GM19395 (cell line): ENCODE measurements around the gene KCNQ2.
"Not testable (repeated sequence)": the region's sequence is repeated elsewhere in the genome, so short reads cannot be mapped to it uniquely, and the experiment has no call there.

Experiments
- ATAC-seq: cut with Tn5 transposase; IDR thresholded peaks from one replicate; pipeline ENCODE4 v1.9.1; 2021; ENCODE audit warnings: mild to moderate bottlenecking, moderate library complexity; ENCODE audit not compliant: unreplicated experiment

KCNQ2 gene

DNA sequence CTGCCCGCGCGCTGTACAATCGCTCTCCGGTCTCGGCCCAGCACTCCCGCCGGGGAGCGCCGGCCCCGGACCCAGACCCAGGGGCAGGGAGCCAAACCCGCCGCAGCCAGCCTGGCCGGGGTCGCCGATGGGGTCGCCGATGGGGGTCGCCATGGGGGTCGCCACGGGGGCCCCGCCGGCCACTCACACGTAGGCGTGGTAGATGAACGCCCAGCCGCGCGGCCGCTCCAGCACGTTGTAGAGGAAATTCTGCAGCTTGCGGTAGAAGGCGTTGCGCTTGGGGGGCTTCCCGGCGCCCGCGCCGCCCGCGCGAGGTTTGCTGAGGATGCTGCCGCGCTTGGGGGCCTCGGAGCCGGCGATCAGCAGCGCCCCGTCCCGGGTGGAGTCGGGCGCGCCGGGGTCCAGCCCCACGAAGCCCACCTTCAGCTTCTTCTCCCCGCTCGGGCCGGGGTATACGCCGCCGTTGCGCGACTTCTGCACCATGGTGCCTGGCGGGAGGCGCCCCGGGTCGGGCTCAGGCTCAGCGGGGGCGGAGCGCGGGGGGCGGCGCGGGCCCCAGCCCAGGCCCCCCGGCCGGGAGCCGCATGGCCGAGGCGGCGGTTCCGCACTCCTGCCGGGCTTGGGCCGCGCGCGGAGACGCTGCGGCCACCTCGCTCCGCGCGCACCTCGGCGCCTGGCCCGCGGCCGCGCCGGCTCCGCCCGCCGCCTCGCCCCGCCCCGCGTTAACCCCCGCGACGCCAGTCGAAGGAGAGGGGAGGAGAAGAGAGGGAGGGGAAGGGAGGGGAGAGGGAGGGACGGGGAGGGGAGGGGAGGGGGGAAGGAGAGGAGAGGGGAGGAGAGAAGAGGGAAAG lies at the start of gene KCNQ2:
Gene KCNQ2, minus strand, starts transcription at position 675 of the 851 bp plus-strand sequence. Its CDS starts 192 bp downstream, at position 483.
- no peak for ATAC-seq

GRCh38 chr20:63521602-63522001 lies 49.1 kb upstream of the KCNQ2 start:
- no peak for ATAC-seq

- peak; percentile 54 for ATAC-seq
These were observed 48.6 kb upstream of the KCNQ2 start for GRCh38 chr20:63520934-63521601.

GRCh38 chr20:63520504-63520933 lies 48.1 kb upstream of the KCNQ2 start, which contains the start of gene PPDPF:
TSS of gene PPDPF (plus strand) at chr20:63520765. CDS start at chr20:63521309, 544 bp downstream.
- ATAC-seq = peak; percentile 76

DNA sequence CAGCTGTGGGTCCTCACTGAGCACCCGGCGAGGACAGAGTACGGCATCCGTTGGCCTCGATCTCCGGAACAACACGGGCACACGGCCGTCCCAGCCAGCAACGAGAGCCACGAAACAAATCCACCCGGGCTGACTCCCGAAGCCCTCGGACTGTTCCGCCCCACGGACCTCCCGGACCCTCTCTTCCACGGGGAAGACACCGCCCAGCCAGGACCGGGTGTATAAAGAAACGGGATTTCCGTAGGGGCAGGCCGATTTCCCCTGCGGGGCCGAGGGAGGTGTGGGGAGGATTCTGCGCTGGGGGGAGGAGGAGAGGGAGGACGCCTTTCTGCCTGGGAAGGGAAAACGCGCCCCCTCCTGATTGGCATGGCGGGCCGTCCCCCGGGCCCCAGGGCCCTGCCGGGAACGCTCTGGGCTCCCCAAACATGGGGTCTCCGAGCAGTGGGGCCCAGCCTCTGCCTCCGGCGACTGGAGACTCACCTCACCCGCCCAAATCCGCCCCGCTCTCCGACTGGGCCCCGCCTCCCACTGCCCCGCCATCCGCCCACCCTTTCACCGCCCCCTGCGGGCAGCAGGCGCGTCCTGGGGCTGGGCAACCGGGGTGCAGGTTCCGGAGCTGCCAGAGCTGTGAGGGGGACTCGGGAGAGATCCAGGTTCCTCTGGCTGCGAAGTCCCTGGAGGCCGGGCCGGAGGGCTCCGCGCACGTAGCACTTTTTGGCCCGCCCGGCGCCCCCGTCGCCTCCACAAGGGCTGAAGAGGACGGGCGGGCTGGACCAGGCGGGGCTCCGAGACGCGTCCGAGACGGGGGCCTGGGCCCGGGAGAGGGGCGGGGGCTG lies 47.4 kb upstream of the KCNQ2 start:
- ATAC-seq = peak; percentile 49

DNA sequence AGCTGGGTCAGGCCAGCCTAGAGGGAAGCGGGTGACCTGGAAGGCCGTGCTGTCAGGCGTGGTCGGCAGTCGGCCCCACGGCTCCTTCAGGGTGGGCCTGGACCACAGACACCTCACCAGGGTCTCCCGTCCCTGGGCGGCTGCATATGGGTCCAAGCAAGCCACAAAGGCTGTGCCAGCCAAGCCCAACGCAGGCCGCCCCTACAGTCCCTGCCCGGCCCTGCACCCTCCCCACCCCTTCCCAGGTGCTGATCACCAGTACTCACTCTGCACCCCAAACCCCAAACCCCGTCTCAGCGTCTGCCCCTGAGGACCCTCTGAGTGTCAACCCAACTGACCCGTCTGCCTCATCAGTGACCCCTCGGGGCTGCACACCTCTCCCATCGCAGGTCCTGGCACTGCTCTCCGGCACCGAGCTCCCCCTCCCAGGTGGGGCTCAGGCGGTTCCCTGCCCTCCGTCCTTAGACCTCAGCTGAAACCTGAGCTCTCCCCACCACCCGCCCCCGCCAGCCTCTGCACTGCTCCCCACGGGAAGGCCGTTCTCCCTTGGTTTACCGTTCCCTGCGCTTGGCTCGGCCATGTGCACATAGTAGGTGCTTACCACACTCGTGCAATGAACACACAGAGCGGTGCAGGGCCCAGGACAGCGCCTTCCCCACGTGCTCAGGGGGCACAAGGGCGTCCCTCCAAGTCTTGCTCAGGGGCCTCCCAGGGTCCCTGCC lies 46.7 kb upstream of the KCNQ2 start:
- ATAC-seq = no peak

DNA sequence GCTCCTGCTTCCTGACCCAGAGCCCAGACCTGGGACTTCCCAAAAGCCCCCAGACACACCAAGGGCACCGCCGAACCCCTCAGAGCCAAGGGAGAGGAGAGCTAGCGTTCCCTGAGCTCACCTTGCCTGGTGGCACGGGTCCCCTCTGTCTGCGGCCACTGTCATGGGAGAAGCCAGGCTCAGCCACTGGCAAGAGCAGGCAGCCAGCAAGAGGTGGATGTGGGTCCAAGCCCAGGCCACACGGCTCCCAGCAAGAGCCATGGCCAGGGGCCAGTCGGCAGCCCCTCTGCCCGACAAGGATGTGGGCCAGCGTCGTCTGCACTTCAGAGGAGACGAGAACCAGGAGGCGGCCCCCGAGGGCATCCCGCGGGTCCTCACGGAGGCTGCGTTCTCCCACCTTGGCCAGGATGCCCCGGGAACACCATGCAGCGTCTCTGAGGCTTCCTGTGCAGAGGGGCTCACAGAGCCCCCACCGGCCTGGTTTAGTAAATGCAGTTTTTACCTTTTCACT lies 46.0 kb upstream of the KCNQ2 start:
- no peak for ATAC-seq

GRCh38 chr20:63517376-63518309 lies 45.2 kb upstream of the KCNQ2 start:
- ATAC-seq = no peak

DNA sequence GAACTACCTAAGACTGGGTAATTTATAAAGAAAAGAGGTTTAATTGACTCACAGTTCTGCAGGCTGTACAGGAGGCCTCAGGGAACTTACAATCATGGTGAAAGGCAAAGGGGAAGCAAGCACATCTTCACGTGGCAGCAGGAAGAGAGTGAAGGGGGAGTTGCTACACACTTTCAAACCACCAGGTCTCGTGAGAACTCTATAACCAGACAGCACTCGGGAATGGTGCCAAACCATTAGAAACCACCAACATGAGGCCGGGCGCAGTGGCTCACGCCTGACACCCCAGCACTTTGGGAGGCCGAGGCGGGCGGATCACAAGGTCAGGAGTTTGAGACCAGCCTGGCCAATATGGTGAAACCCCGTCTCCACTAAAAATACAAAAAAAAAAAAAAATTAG lies 42.1 kb upstream of the KCNQ2 start:
- not testable (repeated sequence) for ATAC-seq

DNA sequence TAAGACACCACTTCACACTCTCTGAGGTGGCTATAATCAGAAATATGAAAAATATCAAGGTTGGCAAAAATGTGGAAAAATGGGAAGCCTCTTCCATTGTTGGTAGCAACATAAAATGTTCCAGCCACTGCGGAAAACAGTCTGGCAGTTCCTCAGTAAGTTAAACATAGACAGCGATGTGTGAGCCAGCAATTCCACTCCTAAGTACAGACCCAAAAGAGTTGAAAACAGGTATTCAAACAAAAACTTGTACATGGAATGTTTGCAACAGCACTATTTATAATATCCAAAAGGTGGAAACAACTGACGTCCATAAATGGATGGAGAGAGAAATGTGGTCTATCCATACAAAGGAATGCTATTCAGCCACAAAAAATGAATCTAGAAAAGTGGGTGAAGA lies 40.8 kb upstream of the KCNQ2 start:
- ATAC-seq = no peak

DNA sequence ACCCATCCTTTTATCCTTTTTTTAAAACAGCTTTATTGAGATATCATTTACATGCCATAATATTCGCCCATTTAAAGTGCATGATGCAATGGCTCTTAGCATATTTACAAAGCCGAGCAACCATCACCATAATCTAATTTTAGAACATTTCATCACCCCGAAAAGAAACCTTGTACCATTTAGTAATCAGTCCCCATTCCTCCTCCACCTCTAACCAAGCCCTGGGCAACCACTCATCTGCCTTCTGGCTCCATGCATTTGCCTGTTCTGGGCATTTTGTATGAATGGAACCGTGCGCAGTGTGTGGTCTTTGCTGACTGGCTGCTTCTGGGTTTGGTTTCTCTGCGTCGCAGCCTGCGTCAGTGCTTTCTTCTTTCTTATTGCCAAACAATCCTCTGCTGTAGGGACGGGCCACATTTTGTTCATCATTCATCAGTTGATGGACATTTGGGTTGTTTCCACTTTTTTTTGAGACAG lies 36.7 kb upstream of the KCNQ2 start:
- no peak for ATAC-seq

GRCh38 chr20:63508072-63508768 lies 35.8 kb upstream of the KCNQ2 start:
- no peak for ATAC-seq

- ATAC-seq = no peak
These were observed 34.8 kb upstream of the KCNQ2 start for GRCh38 chr20:63507083-63507743.

GRCh38 chr20:63505723-63506122 lies 33.3 kb upstream of the KCNQ2 start:
- ATAC-seq = no peak

GRCh38 chr20:63505281-63505680 lies 32.8 kb upstream of the KCNQ2 start:
- ATAC-seq = no peak

DNA sequence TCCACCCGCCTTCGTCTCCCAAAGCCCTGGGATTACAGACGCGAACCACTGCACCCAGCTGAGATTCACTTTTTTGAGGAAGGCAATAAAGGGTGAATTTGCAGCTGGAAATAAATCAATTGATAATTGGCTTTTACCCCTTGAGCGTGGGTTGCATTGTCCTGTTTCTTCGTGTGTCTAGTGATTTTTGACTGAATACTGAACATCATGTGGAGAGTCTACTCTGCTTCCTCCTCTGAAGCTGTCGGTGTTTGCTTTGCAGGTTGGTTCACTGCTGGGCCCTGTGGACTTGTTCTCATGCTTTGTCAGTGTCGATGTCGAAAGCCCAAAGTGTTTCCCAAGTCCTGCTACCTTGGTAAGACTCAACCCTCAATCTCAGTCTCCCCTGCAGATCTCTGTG lies 32.2 kb upstream of the KCNQ2 start:
- no peak for ATAC-seq

DNA sequence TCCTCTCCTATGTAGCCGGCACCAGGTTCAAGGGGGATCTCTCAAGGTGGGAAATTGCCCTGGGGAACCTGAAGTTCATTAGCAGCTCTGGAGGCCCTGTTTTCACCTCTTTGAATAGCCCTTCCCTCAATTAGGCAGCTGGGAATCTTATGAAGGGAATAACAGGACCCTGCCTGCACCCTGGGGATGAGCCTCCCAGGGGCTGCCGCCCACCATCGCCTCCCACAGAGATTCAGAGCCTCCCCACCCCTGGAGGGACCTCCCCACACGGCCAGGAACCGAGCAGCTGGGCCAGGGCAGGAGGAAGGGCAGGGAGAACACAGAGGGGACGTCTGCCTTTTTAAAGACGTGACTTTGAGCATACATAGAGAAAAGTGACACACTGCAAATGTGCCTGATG lies 31.1 kb upstream of the KCNQ2 start:
- ATAC-seq = no peak

- ATAC-seq = no peak
These were observed 30.3 kb upstream of the KCNQ2 start for GRCh38 chr20:63502671-63503172.
